Inferior parietal cortex (tissue), 1 donor: ENCODE results near the gene EBF3.

Source experiments
- DNase-seq: peaks from one replicate; pipeline ENCODE4 v3.0.0-alpha.2; 2016; ENCODE audit errors: extremely low spot score

The EBF3 gene

DNA sequence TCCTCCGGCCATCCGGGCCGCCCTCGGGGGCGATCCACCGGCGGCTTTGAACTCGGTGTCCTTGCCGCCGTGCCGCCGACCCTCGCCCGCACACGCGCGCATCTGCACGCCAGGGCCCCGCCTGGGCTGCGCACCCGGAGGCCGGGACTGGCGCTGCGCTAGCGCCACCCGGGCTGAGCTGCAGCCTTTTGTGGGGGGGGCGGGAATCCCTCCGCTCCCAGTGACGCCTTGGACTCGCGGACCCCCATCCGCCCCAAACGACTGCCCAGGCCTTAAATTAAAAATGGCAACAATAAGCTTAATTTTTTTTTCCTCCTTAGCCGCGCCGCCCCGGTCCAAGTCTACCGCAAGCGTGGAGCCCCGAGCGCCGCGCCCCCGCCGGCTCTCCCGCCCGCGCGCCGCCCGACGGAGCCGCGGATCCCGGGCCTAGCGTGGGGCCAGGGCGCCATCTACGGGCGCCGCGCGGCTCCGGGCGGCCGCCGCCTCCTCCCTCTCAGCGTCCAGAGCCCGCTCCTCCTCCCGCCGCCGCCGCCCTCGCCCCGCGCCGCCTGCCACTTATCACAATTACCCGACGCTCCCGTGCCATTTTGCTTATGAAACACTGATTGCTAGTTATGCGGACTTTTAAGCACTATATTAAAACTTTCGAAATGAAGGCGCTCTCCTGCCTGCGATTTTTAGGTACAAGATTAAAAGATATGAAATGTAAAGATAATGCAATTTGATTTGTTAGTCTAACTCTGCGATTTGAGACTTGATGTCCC is 7.5 kb upstream of the EBF3 start:
- no peak for DNase-seq

DNA sequence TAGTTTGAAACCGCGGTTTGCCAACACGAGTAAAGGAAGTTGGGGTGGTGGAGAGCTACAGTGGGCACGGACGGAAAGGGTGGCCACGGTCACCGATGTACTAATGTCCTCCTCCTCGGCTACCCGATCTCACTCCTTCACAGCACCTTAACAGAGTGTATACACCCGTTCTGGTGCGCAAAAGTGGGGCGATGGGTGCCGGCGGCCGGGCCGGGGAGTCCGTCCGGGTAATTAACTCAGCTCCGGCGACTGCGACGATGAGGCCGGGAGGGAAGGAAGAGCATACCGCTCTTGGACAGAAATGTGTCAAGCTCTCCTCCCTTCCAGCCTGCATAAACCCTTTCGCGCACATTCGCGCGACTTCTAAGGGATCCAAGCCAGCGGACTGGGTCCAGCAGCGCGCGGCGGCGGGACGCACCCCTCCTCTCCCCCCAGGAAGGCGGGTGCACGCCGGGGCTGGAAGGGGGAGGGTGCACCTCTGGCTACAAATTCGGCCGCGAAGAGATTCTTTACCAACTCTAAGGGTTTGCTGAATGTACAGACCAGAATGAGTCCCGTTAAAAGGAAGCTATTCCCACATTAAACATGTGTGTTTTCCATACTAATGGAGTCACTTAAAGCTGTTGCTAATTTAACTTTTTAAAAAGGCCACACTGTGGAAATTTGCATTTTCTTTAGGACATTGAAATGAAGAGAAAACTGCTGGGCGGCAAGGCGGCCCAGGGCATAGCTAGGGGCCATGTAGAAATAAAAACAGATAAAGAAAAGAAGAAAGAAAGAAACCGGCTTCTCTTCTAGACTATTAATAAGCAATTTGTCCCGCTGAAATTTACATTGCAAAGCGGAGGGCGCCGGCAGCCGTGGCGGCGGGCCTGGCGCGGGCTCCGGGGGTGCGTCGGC is 6.6 kb upstream of the EBF3 start:
- DNase-seq: no peak

DNA sequence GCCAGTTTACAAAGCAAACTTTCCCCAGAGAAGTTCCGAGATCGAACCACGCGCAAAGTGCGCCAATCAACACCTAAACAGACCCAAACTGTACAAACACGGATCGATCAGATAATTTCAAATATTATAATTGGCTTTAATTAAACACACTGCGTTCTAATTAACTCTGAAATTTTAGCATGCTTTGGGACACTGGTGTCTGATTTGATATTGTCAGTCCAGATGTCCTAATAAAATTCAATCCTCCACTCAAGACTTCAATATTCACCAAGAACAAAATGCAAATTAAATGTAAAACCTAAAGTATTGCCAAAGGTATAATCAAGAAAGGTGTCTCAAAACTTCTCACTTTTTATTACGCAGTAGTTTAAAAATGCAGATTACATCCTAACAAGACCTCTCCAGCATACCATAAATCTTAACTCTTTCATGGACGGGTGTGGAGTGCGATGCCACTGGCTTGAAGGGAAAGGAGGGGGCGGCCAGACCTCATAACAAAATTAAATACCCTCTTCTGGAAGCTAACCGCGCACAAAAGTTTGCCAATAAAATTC is 5.9 kb upstream of the EBF3 start:
- no peak for DNase-seq

DNA sequence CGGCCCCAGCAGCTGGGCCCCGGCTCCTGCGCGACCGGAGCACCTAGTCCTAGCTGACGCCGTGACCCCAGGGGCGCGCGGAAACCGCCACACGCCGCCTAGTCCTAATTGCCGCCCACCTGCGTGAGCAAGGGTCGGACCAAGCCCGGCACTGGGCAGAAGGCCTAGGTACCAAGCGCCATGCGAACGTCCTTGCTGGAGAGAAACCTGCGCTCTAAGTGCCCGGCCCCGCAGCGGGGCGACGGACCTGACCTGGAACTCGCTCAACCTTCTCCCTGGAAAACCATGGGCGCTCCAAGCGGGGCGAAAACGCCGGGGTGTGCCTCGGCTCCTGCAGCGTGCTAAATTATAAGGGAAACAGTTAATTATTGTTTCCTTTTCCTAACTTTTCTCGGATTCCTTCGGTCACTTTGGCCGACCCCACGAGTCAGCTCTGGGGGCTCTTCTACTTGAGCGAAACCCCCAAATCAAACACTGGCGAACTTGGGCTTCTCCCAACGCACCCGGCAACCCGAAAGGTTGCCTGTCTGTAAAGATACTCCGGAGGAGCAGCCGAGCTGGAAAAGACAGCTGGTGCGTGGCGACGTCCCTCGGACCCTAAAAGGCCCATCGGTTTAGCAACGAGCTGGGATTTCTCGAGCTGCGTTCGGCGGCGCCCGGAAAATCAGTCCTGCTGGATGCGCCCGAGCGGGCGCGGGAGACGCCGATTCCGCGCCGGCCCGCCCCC is 5.3 kb upstream of the EBF3 start:
- no peak for DNase-seq

DNA sequence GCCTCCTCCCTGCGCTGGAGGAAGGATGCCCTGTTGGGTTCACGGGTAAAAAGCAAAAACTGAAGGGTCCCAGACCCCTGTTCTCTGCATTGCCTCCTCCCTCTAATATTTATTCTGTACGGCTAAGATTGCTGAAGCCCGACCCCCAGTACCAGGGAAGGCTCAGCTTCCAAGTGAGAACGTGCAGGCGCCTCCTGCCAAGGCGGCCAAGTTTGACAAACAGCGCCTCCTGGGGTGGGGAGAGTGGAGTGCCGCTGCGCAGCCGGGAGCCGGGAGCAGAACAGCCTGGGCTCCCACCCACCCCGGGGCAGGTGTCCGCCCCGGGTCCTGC is 4.7 kb upstream of the EBF3 start:
- DNase-seq: no peak

DNA sequence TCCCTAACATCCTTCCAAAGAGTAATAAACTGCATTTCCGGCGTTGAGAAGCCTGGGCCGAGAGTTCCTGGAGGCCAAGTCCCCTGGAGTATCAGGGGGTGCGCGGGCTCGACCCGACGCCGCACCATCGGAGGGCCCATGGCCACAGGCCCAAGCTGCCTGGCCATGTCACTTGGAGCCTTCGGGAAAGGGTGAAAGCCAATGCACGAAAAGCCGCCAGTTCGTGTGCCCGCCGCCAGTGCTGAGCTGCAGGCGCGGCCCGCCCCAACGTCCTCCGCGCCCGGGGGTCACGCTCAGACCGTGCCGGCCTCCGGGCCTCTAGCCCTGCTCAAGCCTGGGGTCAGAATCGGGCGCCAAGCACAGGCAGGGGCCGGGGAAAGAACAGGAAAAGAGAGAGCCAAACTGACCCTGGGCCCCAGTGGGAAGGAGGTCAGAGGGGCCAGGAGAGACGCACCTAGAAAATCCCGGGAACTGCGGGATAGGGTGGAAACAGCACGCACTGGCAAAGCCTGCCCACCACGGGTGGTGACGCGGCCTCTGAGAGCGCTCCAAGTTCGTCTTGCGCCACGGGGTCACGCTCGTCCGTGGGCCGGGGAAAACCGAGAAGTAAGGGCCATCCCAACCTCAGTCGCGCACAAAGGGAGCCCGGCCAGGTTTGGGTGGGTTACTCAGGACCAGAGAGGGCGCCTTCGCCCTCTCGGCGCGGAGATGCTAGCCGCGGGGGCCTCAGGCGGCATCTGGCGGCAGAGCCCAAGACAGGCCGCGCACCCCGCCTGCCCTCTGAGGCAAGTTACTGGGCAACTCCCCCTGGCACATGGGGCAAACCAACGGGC is 4.2 kb upstream of the EBF3 start:
- DNase-seq: no peak

DNA sequence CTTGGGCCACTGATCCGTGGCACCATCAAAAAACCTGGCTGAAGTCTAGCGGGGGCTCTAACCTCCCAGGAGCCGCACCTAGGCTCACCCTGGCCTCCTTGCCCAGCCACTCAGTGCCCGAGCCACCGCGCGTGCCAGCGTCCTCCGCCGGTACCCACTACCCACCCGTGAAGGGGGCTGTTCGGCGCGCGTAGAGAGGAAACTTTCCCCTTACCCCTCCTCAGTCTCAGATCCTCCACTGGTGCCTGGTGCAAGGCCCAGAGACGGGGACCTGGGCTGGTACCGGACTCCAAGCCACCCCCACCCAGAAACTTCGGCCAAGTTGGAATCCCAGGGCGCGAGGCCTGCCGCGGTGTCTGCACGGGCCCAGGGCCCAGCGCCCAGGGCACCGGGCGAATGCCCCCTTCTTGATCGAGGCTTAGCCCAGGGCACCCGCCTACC is 3.5 kb upstream of the EBF3 start:
- DNase-seq: no peak

DNA sequence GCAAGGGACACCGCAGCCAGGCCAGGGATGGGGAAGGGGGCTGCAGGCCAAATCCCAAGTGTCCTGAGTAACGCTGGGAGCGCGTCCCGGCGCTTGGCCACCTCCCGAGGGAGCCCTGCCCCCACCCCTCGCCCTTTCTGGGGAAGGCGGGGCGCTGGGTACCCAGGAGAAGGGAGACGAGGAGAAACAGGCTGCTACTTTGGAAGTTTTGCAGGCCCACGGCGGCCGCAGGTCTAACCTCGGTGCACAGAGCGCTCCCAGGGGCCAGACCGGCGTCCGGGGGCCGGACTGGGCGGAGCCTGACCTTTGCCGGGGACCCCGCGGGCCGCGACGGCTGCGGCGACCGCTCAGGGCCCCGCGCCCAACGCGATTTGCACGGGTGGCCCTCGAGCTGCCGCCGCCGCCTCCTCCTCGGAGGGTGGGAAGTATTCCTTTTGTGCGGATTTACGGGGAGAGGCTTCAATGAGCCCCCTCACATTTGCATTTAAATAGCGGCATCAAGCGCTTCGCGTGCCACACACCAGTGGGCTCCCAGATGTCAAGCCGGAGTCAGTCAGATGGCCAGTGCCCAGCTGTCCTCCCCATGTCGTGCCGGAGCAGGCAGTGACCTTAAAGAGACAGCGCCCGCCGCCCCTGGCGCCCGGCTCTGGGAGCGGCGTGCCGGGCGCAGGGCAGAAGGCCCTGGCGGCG is 3.0 kb upstream of the EBF3 start:
- DNase-seq: no peak

DNA sequence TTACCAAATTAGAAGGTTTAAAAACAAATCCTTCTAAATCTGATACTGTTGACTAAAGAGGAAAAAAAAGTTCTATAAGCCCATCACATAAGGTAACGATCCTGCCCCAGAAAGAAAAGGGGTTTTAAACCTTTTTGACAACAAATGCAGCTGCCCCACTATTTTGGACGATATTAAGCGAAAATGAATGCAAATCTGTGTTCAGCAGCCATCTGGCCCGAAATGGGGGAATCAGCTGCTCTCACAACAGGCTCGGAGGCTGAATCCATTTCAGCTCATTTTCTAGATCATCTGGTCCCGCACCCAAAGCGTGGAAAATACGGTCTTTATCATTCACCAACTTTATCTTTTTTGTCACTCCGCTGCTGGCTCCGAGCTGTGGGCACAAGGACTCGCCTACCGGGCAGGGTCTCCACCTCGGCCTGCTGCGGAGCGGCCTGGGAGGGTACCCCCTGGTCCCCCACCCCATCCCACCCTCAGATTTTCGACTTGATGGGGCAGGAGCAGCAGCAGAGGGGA is 2.4 kb upstream of the EBF3 start:
- no peak for DNase-seq

DNA sequence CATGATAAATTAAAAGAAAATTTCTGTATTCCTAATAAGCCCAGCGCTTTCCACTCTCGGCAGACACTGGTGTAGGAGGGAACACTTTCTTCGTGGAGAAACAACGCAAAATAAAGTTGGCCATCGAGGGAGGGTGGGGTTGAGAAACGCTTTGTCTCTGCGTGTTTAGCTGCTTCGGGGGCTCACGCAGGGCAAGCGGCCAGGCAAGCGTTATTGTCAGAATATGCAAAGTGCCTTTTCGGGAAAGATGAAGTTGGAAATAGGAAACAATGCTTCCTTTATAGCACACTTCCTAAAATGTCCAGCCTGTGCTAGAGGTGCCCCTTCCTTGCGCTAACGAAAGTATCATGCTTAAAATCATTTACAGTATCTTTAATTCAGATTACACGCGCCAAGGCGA is 1.9 kb upstream of the EBF3 start:
- no peak for DNase-seq

DNA sequence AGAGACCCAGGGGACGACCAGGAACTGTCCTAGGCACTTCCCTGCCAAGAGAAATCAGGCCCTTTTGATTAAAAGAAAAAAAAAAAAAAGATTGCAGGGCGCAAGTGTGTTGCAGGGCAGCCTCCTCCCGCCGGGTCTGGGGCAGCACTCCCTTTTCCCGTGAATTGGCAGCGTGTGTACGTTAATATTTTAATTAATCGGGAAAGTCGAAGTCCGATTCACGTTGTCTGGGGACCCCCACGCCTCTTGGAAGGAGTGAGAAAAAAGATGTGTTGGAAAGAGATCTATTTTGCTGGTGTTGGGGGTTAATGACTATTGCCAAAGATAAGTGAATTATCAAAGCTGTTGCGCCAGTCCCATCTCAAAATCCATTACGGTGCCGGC is 1.3 kb upstream of the EBF3 start:
- DNase-seq: no peak

DNA sequence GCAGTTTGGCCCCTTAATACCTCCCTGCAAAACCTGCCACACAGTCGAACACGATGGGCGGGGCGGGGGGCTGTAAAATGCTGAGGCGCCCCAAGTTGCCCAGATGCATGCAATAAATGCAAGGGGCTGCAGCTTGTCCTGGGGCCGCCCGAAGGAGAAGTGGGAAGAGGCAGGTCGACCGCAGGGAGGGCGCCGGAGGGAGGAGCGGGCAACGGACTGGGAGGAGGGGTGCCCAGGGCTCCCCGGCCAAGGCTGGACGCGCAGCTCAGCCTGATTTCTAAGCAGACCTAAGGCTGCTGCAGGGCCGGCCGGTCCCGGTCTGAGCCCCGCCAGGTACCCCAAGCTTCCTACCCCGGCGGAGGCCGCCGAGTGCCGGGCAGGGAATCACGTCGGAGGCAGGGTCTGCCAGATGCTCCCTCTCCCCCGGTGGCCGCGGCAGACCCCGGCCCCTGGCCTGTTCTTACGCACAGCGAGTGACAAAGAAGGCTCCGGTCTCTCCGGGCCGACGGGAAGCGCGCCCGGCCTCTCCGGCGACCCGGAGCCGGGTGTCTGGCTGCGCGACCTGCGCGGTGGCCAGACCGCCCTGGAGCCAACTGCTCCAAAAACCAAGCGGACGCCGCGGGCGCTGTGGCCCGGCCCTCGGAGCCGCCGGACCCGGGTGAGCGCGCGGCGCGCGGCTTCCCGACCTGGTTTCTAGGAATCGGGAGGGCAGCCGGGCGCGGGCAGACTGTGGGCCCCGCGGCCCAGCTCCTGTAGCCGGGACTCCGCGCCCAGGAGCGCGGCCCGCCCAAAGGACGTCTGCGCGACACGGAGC is 744 bp upstream of the EBF3 start:
- DNase-seq: no peak

DNA sequence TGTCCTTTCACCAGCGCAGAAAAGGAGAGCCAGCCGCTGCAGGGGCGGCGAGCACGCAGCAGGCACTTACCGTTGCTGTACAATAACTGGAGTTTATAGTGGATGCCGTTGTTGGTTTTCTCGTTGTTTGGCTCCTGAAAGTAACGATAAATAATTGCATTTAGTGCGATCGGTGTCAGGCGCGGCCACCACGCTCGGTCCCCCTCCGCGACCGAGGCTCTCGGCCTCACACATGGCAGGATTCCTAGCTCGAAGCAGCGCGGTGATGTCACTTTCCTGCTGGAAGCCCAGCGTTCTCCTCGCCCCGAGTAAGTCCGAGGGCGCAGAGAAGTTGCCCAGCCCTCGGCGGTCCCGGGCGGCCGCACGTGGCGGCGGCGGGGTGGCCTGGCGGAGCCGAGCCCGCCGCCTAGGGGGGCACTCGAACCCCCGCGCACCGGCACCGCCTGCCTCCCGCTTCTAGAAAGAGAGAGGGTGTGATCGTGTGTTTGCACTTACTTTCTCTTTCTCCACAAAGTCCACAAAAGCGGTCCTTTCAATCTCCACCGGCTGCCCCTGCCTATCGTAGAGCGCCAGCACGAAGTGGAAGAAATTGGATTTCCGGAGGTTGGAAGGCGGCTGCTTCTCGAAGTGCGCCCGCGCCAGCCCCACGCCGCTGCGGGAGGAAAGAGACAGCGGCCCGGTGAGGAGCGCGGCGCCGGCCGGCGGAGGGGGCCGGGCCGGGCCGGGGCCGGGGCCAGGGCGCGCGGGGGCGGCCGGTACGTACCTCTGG is 1.0 kb downstream of the EBF3 start:
- no peak for DNase-seq

DNA sequence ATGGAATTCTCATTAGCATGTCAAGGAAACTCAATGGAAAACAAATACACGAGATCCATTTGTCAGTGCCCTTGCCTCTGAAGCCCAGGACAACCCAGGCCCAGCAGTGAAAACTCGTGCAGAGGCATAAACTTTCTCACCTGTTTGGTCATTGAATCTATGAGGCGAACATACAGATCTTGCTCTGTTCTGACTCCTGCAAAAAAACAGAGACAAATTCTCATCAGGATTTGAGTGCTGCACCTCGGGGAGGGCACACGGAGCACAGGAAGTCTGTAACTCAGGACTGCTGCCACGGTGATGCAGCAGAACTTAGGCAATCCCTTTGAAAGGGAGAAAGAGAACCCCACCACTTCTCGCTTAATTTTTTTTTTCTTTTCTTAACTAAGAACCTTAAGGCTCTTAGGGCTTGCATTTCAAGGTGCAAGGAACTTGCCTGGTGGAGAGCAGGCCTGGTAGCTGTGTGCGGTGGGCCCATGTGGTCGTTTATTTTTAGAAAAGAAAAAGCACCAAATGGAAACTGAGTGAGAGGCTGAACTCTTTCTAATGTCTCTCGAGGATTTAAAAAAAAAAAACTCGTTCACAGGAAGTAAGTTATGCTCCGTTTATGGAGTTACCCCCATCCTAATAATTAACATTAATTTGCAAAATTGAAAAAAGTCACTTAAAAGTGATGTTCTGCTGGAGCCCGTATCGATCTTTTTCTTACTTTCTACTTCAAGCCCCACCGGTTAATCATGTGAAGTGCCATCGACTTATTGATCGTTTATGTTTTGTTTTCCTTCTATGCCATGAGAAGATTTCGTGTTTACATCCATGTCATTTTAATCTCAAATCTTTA is 1.8 kb downstream of the EBF3 start:
- DNase-seq: no peak

DNA sequence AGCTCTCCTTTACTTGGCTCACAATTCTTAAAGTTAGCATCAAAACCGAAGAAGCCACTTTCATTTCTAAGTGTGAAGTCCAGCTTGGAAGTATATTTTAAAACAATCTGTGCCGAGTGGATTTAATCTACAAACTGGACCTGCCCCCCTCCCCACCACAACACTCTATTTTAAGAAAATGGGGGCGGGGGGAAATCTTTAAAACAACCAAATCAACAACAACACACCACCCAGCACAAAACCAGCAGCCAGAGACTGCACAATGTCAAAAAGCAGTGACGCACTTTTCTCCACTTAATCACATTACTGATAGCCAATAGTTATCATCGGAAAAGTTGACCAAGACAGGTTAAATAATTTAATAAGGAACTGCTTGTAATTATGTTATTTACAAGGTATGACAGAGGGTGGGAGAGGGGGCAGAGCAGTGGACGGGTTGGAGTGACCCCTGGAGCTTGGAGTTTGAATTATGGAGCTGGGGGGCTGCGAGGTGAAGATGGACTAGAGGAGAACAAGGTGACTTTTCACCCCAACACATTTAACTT is 2.8 kb downstream of the EBF3 start:
- DNase-seq: no peak

DNA sequence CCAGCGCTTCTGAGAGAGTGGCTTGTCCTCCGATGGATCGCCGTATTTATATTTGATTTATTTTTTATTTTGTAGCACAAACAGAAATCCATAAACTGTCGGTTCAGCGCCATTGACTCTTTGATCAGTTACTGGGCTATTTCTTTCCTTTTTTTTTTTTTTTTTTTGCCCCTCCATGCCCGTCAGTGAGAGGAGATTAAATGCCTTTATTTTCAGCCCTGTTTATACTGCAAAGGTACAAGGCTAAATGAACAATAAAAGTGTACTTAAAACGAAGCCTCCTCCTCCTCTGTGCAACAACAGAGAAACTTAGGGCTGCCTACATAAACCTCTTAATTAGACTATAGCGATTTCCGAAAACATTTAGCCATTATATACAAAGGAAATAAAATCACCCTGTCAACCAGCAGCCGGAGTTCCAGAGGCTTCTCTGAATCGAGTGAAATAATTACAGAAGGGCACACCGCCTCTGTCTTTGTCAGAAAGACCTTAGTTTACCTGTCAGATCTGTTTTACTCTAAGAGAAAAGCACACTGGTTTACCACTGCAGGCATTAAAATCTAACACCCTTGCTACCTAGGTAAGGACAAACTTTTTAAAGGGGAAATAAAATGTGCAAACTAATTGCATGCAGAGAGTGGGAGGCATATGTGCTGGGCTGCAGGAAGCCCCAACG is 3.5 kb downstream of the EBF3 start:
- DNase-seq: no peak
